GM18858 (cell line): ENCODE results near the gene CKAP4.

Source experiments
- ATAC-seq: cut with Tn5 transposase; IDR thresholded peaks from one replicate; pipeline ENCODE4 v1.9.1; 2021; ENCODE audit not compliant: unreplicated experiment

CKAP4 gene

GRCh38 chr12:106274575-106275121 lies 26.8 kb upstream of the CKAP4 start:
- no peak for ATAC-seq

- ATAC-seq, result no peak
Observed at GRCh38 chr12:106274012-106274411, 26.2 kb upstream of the CKAP4 start.

GRCh38 chr12:106273491-106273890 lies 25.7 kb upstream of the CKAP4 start:
- no peak for ATAC-seq

DNA sequence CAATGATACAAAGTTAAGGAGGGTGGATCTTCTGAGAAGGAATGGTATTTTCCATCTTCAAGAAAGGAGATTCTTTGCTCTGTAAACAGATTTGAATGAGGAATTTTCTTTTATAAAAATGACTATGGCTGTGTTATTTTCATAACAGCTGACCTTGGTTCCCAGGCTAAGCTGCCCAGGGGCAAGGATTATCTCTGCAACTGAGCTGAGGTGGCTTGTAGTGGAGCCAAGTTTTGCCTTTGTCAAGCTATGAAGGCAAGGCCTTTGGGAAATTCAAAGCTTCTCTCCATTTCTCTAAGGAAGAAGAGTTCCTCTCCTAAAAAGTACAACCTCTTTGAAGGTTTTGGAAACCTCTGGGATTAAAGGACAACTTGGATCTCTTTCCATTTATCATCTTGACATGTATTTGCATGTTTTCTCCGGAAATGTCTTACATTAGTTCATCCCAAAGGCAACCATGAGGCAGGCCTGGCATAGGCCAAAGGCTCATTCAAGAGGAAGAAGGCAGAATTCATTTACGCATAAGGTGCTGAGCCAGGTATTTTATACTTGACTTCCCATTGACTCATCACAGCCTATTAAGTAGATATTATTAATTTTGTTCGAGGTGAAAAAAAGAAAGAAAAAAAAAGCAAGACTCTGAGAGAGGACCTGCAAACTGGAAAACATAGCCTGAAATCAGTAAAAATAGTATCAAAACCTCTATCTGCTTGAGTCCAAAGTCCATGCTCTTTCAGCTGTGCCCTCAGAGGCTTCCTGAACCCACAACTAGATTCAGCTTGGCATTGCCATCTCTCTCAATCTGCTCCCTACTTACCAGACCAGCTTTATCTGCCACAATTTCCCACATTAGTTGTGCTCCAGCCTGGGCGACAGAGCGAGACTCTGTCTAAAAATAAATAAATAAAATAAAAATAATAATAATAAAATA lies 24.0 kb upstream of the CKAP4 start:
- no peak for ATAC-seq

- no peak for ATAC-seq
Observed at GRCh38 chr12:106269150-106269771, 21.4 kb upstream of the CKAP4 start.

DNA sequence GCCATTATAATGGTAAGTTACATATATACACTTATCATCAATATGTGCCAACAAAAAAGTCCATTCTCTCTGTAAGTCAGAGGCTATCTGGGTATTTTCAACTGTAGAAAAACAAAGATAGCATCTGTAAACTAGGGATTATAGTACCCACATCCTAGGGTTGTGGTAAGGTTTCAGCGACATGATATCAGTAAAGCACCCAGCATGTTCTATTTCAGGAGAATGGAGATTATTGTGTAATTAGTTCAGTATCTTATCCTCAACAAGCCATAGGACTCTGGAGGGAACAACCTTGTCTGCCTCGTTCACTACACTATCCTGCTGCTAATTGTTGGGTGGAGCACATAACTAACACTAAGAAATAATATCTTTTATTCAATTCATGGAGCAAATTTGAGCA lies 19.7 kb upstream of the CKAP4 start:
- ATAC-seq, result no peak

GRCh38 chr12:106265116-106265515 lies 17.3 kb upstream of the CKAP4 start:
- ATAC-seq, result no peak

DNA sequence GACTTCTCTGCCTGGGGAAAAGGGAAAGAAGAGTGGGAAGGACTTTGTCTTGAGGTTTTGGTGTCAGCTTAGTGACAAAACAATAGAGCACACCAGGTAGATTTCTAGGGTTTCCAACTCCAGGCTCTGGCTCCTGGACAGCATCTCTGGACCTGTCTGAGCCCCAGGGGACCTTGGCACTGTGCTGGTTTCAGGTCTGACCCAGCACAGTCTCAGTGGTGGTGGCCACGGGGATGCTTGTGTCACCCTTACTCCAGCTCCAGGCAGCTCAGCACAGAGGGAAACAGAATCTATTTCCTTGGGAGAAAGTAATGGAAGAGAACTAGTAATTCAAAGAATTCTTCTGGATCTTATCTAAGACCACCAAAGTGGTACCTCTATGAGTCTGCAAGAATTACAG lies 11.1 kb upstream of the CKAP4 start:
- no peak for ATAC-seq

DNA sequence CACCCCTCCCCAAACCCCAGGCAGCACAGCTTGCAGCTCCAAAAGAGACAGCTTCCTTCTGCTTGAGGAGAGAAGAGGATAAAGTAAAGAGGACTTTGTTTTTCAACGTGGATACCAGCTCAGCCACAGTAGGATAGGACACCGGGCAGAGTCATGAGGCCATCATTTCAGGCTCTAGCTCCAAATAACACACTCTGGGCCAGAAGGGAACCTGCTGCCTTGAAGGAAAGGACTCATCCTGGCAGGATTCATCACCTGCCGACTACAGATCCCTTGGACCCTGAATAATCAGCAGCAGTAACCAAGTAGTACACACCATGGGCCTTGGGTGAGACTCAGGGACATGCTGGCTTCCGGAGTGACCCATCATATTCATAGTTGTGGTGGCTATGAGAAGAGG lies 10.4 kb upstream of the CKAP4 start:
- no peak for ATAC-seq

DNA sequence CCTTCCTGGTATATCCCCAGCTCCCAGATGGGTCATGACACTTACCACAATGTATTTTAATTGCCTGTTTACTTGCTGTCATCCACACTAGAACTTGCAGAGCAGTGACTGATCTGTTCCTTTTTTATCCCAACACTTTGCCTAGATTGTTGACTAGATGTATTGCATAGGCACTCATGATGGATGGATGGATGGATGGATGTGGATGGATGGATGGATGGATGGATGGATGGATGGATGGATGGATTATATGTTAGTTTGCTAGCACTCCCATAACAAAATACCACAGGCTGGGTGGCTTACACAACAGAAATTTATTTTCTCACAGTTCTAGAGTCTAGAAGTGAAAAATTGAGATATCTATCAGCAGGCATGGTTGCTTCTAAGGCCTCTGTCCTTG lies 8.7 kb upstream of the CKAP4 start:
- ATAC-seq, result no peak

- ATAC-seq, result no peak
Observed at GRCh38 chr12:106255952-106256351, 8.1 kb upstream of the CKAP4 start.

GRCh38 chr12:106255493-106255892 lies 7.7 kb upstream of the CKAP4 start:
- ATAC-seq, result no peak

- no peak for ATAC-seq
Observed at GRCh38 chr12:106254724-106255123, 6.9 kb upstream of the CKAP4 start.

GRCh38 chr12:106251631-106252455 lies 4.0 kb upstream of the CKAP4 start:
- no peak for ATAC-seq

- ATAC-seq, result peak; percentile 73
Observed at GRCh38 chr12:106249411-106250135, 1.8 kb upstream of the CKAP4 start.

DNA sequence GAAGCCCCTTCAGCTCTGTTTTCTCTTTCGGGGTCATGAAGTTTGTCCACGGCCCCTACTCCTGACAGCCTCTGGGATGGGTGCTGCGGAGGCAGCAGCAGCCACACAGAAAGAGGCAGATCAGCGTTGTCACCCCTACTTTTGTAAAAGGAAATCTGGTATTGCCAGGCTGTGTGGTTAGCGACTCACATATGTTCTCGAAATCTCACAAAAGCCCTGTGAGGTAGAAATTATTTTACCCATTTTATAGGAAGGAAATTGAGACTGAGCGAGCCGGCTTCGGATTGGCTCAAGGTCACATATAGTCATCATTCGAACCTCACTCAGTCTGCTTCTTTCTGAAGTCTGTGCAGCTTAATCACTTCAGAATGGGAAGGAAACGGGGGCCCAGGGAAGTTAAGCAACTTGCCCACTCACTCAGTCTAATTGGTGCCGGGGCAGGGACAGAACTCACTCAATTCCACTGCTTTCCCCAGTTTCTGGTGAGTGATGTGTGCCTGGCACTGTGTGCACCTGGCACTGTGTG lies 1.1 kb upstream of the CKAP4 start:
- no peak for ATAC-seq

DNA sequence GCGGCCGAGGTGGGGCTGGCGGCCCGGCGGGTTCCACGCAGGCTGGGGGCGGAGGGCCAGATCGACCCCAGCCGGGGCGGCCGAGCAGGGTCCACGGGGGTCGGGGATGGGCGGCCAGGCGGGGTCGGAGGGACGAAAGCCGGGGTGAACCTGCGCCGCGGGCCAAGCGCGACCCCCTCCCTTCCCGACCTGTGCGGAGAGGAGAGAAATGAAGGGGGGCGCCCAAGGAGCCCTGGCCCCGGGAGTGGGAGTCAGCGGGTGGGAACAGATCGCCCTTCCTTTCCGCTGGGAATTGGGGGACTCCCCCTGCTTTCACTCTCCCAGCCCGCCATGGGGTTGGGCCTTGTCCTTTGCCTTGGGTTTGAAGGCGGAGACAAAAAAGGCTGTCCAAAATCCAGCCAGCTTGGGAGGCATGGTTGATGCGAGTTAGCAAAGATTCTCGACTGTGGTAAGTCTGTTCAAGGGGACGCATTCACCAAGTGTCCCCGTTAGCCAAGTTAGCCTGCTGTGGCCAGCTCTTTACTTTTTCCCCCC lies 559 bp upstream of the CKAP4 start:
- no peak for ATAC-seq

DNA sequence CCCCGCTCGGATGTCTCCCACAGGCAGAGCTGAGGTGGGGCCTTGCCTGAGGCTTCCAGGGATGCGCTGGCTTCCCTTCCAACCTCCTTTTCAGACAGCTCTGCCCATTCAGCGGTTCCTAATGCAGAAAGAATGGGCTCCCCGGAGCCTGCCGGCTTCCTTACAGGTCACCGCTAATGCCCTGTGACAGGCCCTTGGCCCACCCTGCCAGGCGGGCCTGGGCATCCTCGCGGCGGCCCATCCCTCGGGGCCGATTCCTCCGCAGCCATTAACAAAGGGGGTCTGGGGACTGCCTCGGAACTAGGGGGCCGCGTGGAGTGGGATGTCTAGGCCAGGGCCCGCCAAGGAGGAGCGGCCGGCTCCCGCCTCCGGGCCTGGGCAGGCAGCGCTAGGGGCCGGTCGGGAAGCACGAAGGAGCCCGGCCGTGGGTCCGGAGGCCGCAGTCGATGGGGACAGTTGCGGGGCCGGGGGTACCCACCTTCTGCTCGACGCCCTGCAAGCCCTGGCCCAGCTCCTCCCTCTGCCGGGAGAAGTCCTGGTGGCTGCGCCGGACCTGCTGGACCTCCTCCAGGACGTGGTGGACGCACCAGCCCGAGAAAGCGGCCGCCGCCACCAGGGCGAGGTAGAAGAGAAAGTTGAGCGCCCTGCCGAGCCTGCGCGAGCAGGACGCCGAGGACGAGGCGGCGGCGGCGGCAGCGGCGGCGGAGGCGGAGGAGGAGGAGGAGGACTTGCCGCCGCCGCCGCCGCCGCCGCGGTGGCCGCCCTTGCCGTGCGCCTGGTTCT lies 738 bp downstream of the CKAP4 start:
- ATAC-seq, result no peak

- no peak for ATAC-seq
Observed at GRCh38 chr12:106245767-106246166, 2.1 kb downstream of the CKAP4 start.
